HG03460 (cell line): ENCODE results near the gene GPR78.

Experiments
- ATAC-seq: cut with Tn5 transposase; IDR thresholded peaks from one replicate; pipeline ENCODE4 v1.9.1; 2021; ENCODE audit not compliant: unreplicated experiment

Gene GPR78

GRCh38 chr4:8585721-8586212 lies 5.6 kb downstream of the GPR78 start:
- no peak for ATAC-seq

- ATAC-seq = no peak
These were observed 6.1 kb downstream of the GPR78 start for GRCh38 chr4:8586246-8586645.

GRCh38 chr4:8586671-8587468 lies 6.7 kb downstream of the GPR78 start:
- ATAC-seq = no peak

GRCh38 chr4:8587469-8588195 lies 7.4 kb downstream of the GPR78 start:
- ATAC-seq = no peak

- no peak for ATAC-seq
These were observed 7.9 kb downstream of the GPR78 start for GRCh38 chr4:8588196-8588470.

- no peak for ATAC-seq
These were observed 9.1 kb downstream of the GPR78 start for GRCh38 chr4:8589336-8589735.

- ATAC-seq = no peak
These were observed 9.8 kb downstream of the GPR78 start for GRCh38 chr4:8589823-8590545.

GRCh38 chr4:8590546-8590880 lies 10.3 kb downstream of the GPR78 start:
- no peak for ATAC-seq

GRCh38 chr4:8591114-8591513 lies 10.9 kb downstream of the GPR78 start:
- ATAC-seq = no peak

GRCh38 chr4:8591626-8592365 lies 11.6 kb downstream of the GPR78 start:
- no peak for ATAC-seq

GRCh38 chr4:8592366-8593263 lies 12.4 kb downstream of the GPR78 start, which contains the start of gene CPZ:
CPZ (plus strand) TSS chr4:8592765; CDS start chr4:8592834, 69 bp downstream.
- ATAC-seq = no peak

GRCh38 chr4:8593264-8594096 lies 13.3 kb downstream of the GPR78 start:
- ATAC-seq = no peak

GRCh38 chr4:8594097-8595038 lies 14.2 kb downstream of the GPR78 start:
- ATAC-seq = no peak

- ATAC-seq = no peak
These were observed 15.3 kb downstream of the GPR78 start for GRCh38 chr4:8595237-8596087.

- no peak for ATAC-seq
These were observed 16.7 kb downstream of the GPR78 start for GRCh38 chr4:8596891-8597290.

- ATAC-seq = no peak
These were observed 17.1 kb downstream of the GPR78 start for GRCh38 chr4:8597319-8597718.

GRCh38 chr4:8597791-8598190 lies 17.6 kb downstream of the GPR78 start:
- no peak for ATAC-seq
